Spleen (tissue), 7 donors: ENCODE results near the gene ATG7.
"Not testable (repeated sequence)": the region's sequence is repeated elsewhere in the genome, so short reads cannot be mapped to it uniquely, and the experiment has no call there.

ENCODE experiments used
- CTCF ChIP-seq, 11 experiments: fragments of 200-600 bp in 7 of 11; fragments of 450-650 bp in 4 of 11; sonication (generic) in 4 of 11; IDR thresholded peaks in 8 of 11; conservative IDR thresholded peaks in 3 of 11; 1 replicate in 7 of 11; 2 replicates in 4 of 11; pipeline versions ENCODE4 v1.4.0 to v1.8.0; 2016 to 2021; ENCODE audit warnings: antibody characterized with exemption in 11 of 11, inconsistent platforms in 4 of 11, mild to moderate bottlenecking in 1 of 11
- POLR2A ChIP-seq, 3 donors: fragments of 450-650 bp; IDR thresholded peaks; one replicate each; pipeline ENCODE4 v1.5.1; 2017; ENCODE audit warnings: antibody characterized with exemption in 3 of 3, mild to moderate bottlenecking in 1 of 3
- donor health status: DM: no; HTN: no; CAD: no; lungs with moderate emphysema.
- donor health status: DM: no; HTN: no; CAD: no.
- donor health status: DM: no; HTN: no; CAD: no.

- TF ChIP-seq CTCF (IDR thresholded peaks at IDR 0.05 in 8 of 11, conservative IDR thresholded peaks at IDR 0.05 in 3 of 11); POLR2A (IDR thresholded peaks at IDR 0.05): not testable (repeated sequence)
Measured at GRCh38 chr3:11408324-11408859, 136.2 kb downstream of the ATG7 start.
